Caco-2 (cell line): ENCODE data around the gene GGT5. TPM values are rescaled to one million over a fixed set of nuclear protein-coding genes. Genes with fewer than 3 reads are reported as not detected.

ENCODE experiments used
- BruUV-seq: library from RNA; stranded (reverse); fragments of 400-500 nt; replicated peaks from 2 replicates; lab custom pipeline; 2021; lab: Mats Ljungman, UMichigan
- CTCF ChIA-PET: fragments of 300-600 bp; sonication (Branson Sonifier 250); formaldehyde crosslinking; loops from one replicate; lab custom pipeline; 2022; ENCODE audit warnings: antibody characterized with exemption; lab: Charles Lee
- POLR2A ChIA-PET: fragments of 300-600 bp; sonication (Branson Sonifier 250); formaldehyde crosslinking; loops from one replicate; lab custom pipeline; 2022; ENCODE audit warnings: antibody characterized with exemption; lab: Charles Lee
- DNase-seq, 2 experiments: peaks; one replicate each; pipeline versions ENCODE4 v3.0.0 to v3.0.0-alpha.2; 2020 to 2022
- H3K27me3 ChIP-seq: replicated peaks from 2 replicates; pipeline ENCODE4 v1.6.0; 2011; ENCODE audit warnings: low read length; ENCODE audit not compliant: control insufficient read depth, insufficient read depth
- H3K36me3 ChIP-seq: 2 replicates; pipeline ENCODE4 v1.5.1; 2011; ENCODE audit warnings: low read length; ENCODE audit not compliant: control insufficient read depth, insufficient read depth
- H3K4me1 ChIP-seq: fragments of 250-450 bp; sonication (Bioruptor Pico); 2 replicates; pipeline ENCODE4 v1.5.1; 2020; ENCODE audit warnings: mild to moderate bottlenecking
- H3K4me3 ChIP-seq: 2 replicates; pipeline ENCODE4 v1.5.1; 2011; ENCODE audit warnings: low read depth, mild to moderate bottlenecking, control low read depth, low read length
- H3K9me3 ChIP-seq: fragments of 250-450 bp; sonication (Bioruptor Pico); 2 replicates; pipeline ENCODE4 v1.5.1; 2020; ENCODE audit warnings: mild to moderate bottlenecking, moderate library complexity
- H3K27ac Mint-ChIP-seq: one replicate; pipeline ENCODE4 v1.8.0; 2022; ENCODE audit warnings: mixed read lengths; ENCODE audit not compliant: unreplicated experiment
- H3K27me3 Mint-ChIP-seq: one replicate; pipeline ENCODE4 v1.8.0; 2022; ENCODE audit warnings: mixed read lengths; ENCODE audit not compliant: insufficient read depth, unreplicated experiment
- H3K36me3 Mint-ChIP-seq: one replicate; pipeline ENCODE4 v1.8.0; 2022; ENCODE audit warnings: mild to moderate bottlenecking, mixed read lengths; ENCODE audit not compliant: insufficient read depth, unreplicated experiment
- H3K4me1 Mint-ChIP-seq: one replicate; pipeline ENCODE4 v1.8.0; 2022; ENCODE audit warnings: low read depth, mixed read lengths; ENCODE audit not compliant: unreplicated experiment
- H3K4me3 Mint-ChIP-seq: one replicate; pipeline ENCODE4 v1.8.0; 2022; ENCODE audit warnings: mild to moderate bottlenecking, moderate library complexity, mixed read lengths; ENCODE audit not compliant: unreplicated experiment
- H3K9me3 Mint-ChIP-seq: one replicate; pipeline ENCODE4 v1.8.0; 2022; ENCODE audit warnings: mixed read lengths; ENCODE audit not compliant: unreplicated experiment
- intact Hi-C: fragments of 100-400 bp; cut with micrococcal nuclease; formaldehyde crosslinking; loops from one replicate; pipeline ENCODE4 v1.10.0; 2022; ENCODE audit not compliant: unreplicated experiment
- total RNA-seq: library from RNA; stranded (reverse); gene quantifications from 2 replicates; pipeline ENCODE4 v1.2.3, GENCODE V29; 2022
- TF ChIP-seq, protein P1 (sequence below), 2 experiments: fragments of 200-600 bp in 1 of 2; IDR thresholded peaks; 1 replicate in 1 of 2; 2 replicates in 1 of 2; pipeline versions ENCODE4 v1.5.1 to v1.8.0; 2011 to 2022; ENCODE audit warnings: antibody characterized with exemption in 1 of 2, control low read depth in 1 of 2, inconsistent platforms in 1 of 2, low read depth in 1 of 2, low read length in 1 of 2, mild to moderate bottlenecking in 1 of 2, moderate library complexity in 1 of 2; ENCODE audit not compliant: insufficient read depth in 1 of 2, severe bottlenecking in 1 of 2, unreplicated experiment in 1 of 2

The GGT5 gene
- total RNA-seq, 1 experiment from 2014 or later, result 0.66 TPM

- no peak for DNase-seq
- Histone ChIP-seq H3K4me1 (peaks cover 18% of the 10 kb centered on the region; the same call in 1 of the 2 replicates), H3K9me3 (peaks cover 2% of the 10 kb centered on the region; the same call in 1 of the 2 replicates), H3K4me3 (no peak overlapping the region), H3K27me3 (no peaks in the 10 kb centered on the region), H3K36me3 (no peaks in the 10 kb centered on the region)
- intact Hi-C loops, result loop anchor here (2.0 kb wide), 1 partner anchor 71 kb away; no protein-coding TSS in a partner anchor
- no peaks in the 10 kb centered on the region for H3K9me3 Mint-ChIP-seq
- ChIA-PET CTCF (interaction anchor here (2.4 kb wide), 1 partner anchor 59 kb away, joined by 51 read pairs; no protein-coding TSS in a partner anchor), POLR2A (no interaction called here)
- TF ChIP-seq, protein P1, sequence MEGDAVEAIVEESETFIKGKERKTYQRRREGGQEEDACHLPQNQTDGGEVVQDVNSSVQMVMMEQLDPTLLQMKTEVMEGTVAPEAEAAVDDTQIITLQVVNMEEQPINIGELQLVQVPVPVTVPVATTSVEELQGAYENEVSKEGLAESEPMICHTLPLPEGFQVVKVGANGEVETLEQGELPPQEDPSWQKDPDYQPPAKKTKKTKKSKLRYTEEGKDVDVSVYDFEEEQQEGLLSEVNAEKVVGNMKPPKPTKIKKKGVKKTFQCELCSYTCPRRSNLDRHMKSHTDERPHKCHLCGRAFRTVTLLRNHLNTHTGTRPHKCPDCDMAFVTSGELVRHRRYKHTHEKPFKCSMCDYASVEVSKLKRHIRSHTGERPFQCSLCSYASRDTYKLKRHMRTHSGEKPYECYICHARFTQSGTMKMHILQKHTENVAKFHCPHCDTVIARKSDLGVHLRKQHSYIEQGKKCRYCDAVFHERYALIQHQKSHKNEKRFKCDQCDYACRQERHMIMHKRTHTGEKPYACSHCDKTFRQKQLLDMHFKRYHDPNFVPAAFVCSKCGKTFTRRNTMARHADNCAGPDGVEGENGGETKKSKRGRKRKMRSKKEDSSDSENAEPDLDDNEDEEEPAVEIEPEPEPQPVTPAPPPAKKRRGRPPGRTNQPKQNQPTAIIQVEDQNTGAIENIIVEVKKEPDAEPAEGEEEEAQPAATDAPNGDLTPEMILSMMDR (IDR thresholded peaks at IDR 0.05; ENCODE audit: insufficient read depth in 1 of 2, low read depth in 1 of 2, low read length in 1 of 2, severe bottlenecking in 1 of 2, unreplicated experiment in 1 of 2), result no peak
- BruUV-seq, result no TSS peak
- H3K36me3 Mint-ChIP-seq, result peaks cover 10% of the 10 kb centered on the region
- no peaks in the 10 kb centered on the region for H3K27me3 Mint-ChIP-seq
- H3K4me1 Mint-ChIP-seq, result peaks cover 25% of the 10 kb centered on the region
- no peak overlapping the region for H3K4me3 Mint-ChIP-seq
- H3K27ac Mint-ChIP-seq, result no peak overlapping the region
Measured at GRCh38 chr22:24187731-24188644, 56.9 kb downstream of the GGT5 start.

DNA sequence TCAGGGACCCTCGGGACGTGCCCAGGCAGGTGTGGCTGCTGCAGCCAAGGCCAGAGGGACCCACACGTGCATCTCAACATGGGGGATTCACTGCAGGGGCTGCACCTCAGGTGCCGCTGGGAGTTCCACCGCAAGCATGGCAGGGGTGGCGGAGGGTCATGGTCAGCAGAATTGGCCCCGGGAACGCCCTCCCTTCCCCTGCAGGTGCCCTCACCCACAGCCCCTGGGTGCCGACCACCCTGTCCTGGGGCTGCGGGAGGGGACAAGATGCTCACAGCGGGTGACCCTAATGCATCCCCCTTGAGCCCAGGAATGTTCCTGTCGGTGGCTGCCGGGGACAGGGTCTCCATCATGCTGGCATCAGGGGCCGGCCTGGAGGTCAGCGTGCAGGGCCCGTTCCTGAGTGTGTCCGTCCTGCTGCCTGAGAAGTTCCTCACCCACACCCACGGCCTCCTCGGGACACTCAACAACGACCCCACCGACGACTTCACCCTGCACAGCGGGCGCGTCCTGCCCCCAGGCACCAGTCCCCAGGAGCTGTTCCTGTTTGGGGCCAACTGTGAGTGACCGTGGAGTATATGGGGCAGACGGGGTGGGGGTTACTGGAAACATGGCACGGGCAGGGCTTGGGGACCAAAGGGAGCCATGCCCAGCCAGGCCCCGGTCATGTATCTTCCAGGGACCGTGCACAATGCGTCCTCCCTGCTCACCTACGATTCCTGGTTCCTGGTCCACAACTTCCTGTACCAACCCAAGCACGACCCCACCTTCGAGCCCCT lies 57.8 kb downstream of the GGT5 start:
- DNase-seq, result no peak
- peaks cover 10% of the 10 kb centered on the region for H3K36me3 Mint-ChIP-seq
- peaks cover 19% of the 10 kb centered on the region; the same call in 1 of the 2 replicates for H3K4me1 ChIP-seq
- no TSS peak for BruUV-seq
- no peaks in the 10 kb centered on the region for H3K27me3 Mint-ChIP-seq
- H3K27me3 ChIP-seq, result no peaks in the 10 kb centered on the region
- H3K4me3 Mint-ChIP-seq, result no peak overlapping the region
- H3K9me3 ChIP-seq, result no peaks in the 10 kb centered on the region
- TF ChIP-seq, protein P1 (IDR thresholded peaks at IDR 0.05; ENCODE audit: insufficient read depth in 1 of 2, low read depth in 1 of 2, low read length in 1 of 2, severe bottlenecking in 1 of 2, unreplicated experiment in 1 of 2), result no peak
- intact Hi-C loops, result no loop called here
- ChIA-PET CTCF (interaction anchor here (1.0 kb wide), 1 partner anchor 60 kb away, joined by 3 read pairs; no protein-coding TSS in a partner anchor), POLR2A (no interaction called here)
- H3K27ac Mint-ChIP-seq, result no peak overlapping the region
- H3K9me3 Mint-ChIP-seq, result no peaks in the 10 kb centered on the region
- H3K4me3 ChIP-seq, result no peak overlapping the region
- no peaks in the 10 kb centered on the region for H3K36me3 ChIP-seq
- H3K4me1 Mint-ChIP-seq, result peaks cover 25% of the 10 kb centered on the region

DNA sequence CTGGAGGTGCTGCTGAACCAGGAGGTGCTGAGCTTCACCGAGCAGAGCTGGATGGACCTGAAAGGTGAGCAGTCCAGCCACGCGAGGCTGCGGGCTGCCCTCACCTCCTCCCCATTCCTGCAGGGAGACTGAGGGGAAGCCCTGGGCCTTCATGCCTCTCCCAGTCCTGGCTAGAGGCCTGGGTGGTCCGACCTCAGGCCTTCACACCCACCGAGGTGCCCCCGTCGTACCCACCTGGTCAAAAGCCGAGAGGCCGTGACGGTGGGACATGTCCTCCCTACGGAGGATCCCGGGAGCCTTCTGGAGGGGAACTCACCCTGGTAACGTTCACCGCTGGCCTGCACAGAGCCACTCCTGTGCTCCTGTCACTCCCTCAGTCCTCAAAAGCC lies 58.5 kb downstream of the GGT5 start:
- H3K36me3 ChIP-seq, result no peaks in the 10 kb centered on the region
- CTCF ChIA-PET, result interaction anchor here (1.0 kb wide), 1 partner anchor 61 kb away, joined by 3 read pairs; no protein-coding TSS in a partner anchor
- POLR2A ChIA-PET, result no interaction called here
- no peaks in the 10 kb centered on the region for H3K9me3 ChIP-seq
- Mint-ChIP-seq H3K4me1 (peaks cover 25% of the 10 kb centered on the region), H3K27me3 (no peaks in the 10 kb centered on the region), H3K27ac (no peak overlapping the region), H3K9me3 (no peaks in the 10 kb centered on the region), H3K4me3 (no peak overlapping the region), H3K36me3 (peaks cover 10% of the 10 kb centered on the region)
- intact Hi-C loops, result no loop called here
- H3K4me3 ChIP-seq, result no peak overlapping the region
- BruUV-seq, result no TSS peak
- DNase-seq, result no peak
- H3K27me3 ChIP-seq, result no peaks in the 10 kb centered on the region
- peaks cover 26% of the 10 kb centered on the region for H3K4me1 ChIP-seq
- TF ChIP-seq, protein P1 (IDR thresholded peaks at IDR 0.05; ENCODE audit: insufficient read depth in 1 of 2, low read depth in 1 of 2, low read length in 1 of 2, severe bottlenecking in 1 of 2, unreplicated experiment in 1 of 2), result no peak
